ENCODE results near the gene ARAP3.

Gene ARAP3

DNA sequence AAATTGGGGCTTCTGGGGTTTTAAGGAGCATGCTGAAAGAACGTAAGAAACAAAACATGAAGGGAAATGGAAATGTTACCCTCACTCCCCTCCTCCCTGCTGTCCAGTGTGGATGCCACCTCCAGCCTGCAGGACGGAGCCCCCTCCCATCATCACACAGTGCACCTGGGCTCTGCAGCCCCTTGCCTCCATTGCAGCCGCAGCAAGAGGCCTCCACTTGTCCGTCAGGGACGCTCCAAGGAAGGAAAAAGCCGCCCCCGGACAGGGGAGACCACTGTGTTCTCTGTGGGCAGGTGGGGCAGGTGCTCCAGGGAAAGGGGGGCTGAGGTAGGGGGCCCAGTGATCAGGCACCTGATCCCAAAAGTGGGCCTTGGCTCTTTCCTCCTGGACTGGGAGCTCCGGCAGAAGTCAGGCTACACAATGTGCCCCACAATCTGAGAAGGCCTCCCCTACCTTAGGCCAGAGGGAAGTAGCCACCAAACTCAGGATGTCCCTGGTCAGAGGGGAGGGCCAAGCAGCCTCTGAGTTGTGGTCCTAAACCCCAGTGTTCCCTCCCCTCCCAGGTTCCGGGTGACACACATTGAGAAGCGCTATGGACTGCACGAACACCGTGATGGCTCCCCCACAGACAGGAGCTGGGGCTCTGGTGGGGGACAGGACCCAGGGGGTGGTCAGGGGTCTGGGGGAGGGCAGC lies 42.5 kb downstream of the ARAP3 start:
- DNase-seq: no peak

DNA sequence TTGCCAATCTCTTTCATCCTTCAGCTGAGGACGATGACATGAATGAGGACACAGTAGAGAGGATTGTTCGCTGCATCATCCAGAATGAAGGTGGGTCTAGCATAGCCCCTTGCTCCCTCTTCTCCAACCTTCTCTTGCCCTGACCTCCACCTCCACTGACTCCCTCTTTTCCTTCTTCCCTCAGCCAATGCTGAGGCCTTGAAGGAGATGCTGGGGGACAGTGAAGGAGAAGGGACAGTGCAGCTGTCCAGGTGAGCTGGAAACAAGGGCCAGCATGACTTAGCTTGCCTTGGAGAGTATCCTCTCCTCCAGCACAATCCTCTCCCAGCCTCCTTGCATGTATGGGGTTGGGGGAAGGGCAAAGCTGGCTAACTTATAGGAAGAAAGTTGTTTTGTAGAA lies 43.3 kb downstream of the ARAP3 start:
- DNase-seq: no peak

DNA sequence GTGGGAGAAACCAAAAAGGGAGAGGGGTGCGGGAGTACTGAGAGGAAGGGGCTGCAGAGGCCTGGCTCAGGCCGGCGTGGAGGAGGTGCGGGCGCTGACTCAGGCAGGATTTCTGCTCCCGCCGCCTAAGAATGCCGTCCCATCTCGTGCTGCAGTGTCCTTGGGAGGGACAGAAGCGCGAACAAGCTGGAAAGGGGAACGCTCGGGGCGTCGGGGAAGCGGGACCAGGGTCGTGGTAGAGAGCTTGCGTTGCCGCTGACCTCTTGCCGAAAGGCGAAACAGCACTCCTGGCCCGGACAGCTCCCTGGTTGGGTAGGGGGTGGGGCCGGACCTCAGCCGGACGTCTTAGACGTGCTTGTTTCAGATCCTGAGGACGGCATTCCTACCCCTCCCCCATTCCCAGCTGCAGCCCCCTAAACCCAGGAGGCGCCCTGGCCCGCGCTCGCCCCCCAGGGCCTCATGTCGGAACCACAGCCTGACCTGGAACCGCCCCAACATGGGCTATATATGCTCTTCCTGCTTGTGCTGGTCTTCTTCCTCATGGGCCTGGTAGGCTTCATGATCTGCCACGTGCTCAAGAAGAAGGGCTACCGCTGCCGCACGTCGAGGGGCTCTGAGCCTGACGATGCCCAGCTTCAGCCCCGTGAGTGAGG lies 44.1 kb downstream of the ARAP3 start:
- peak in 1 of 2 experiments; percentile 36 for DNase-seq

DNA sequence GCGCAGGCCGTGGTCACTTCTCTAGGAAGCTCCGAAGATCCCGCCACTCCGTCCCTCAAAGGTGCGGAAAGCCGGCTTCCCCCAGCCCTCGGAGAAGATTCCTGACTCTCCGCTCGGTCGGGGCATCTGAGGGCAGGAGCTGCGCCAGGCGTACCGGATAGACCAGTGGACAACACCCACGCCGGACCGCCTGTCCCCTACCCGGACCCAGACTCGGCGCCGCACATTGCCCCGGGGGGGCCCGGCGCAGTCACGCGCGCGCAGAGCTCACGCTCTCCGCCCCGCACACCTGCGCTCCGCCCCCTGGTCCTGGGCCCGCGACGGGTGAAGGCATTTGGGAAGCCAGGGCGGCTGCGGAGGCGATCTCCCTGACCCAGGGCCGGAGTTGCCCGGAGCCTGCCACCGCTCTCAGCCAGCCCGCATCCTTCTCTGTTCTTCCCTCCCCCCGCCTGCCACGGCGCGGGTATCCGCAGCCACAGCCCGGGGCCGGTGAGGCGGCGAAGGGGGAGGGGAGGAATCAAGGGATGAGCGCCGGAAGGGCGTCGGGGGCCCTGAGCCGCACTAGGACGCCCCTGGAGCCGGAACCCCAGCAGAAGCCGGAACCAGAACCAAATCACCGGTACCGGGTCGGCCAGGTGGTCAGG lies 44.8 kb downstream of the ARAP3 start:
- no peak for DNase-seq

DNA sequence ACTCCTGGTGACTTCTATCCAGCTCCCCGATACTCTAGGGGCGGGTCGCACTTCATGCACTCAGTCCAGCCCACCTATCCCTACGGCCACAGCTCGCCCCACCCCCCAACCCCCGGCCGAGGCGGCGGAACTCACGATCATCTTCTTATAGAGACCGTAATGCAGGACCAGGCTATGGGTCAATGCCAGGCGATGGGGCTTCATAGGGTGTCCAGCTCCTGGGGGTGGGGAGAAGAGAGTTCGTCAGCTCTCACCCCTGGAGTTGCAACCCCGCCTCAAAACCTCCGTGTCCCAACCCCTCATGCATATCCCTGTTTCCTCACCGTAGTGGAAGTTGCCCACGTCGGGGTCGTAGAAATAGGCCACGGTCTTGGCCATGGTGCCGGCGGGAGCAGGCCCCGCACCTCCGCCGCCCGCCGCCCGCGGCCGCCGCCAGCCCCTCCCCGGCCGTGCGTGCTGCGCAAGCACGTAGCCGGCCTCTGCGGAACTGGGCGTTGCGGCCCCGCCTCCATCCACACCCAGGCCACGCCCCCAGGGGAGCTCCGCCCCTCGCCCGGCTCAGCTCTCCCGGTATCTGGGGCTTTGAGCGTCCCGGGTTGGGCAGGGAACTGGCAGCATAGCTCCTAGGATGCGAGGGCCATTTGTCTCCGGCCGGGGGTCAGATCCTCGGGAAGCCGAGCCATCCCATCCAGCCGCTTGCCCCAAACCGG lies 45.5 kb downstream of the ARAP3 start, which contains the start of the genes HDAC3 and RELL2:
Gene HDAC3, minus strand, starts transcription at position 437 of the 710 bp plus-strand sequence. Its CDS starts 59 bp downstream, at position 378.
Gene RELL2, plus strand, starts transcription at position 585 of the 710 bp plus-strand sequence. CDS start 1,229 bp downstream, outside the sequence.
- DNase-seq: peak; percentile 58 to 88

DNA sequence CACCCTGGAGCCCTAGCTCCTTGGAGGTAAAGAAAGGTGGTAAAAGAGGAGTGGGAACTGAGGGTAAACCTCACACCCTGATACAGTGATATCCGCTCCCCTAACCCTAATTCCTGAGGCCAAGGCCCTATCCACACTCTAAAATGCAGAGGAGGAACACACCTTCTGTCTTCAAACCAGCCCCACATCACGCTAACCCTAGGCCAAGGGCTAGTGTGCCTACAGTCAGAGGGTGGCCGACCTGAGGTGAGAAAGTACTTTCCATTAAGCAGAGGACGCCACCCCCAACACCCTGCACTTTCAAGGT lies 46.0 kb downstream of the ARAP3 start:
- no peak for DNase-seq

DNA sequence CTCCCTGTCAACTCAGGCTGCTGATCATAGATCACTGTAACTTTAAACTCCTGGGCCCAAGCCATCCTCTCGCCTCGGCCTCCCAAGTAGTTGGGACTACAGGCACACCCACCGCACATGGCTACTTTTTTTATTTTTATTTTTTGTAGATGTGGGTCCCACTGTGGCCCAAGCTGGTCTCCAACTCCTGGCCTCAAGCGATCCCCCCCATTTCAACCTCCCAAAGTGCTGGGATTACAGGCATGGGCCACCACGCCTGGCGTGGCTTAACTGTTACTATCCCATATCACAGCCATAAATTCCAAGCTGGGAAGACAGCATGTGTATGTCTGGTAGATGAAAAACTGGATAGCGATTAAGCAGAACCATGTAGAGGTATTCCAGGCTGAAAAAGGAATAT lies 46.4 kb downstream of the ARAP3 start:
- DNase-seq: no peak

DNA sequence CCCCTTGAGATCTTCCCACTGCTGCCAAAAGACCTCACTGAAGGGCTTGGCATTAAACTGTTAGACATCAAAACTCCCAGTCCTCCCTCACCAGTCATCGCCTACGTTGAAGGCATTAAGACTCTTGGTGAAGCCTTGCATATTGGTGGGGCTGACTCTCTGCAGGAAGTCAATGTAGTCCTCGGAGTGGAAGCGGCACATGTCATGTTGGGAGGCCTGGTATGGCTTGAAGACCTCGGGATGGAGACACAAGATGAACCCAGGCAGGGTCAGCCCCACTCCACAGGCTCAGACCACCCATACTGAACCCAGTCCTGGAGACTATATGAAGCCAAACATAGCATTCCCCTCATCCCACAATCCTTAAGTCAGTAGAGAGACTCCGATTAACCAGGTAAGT lies 47.3 kb downstream of the ARAP3 start:
- no peak for DNase-seq

DNA sequence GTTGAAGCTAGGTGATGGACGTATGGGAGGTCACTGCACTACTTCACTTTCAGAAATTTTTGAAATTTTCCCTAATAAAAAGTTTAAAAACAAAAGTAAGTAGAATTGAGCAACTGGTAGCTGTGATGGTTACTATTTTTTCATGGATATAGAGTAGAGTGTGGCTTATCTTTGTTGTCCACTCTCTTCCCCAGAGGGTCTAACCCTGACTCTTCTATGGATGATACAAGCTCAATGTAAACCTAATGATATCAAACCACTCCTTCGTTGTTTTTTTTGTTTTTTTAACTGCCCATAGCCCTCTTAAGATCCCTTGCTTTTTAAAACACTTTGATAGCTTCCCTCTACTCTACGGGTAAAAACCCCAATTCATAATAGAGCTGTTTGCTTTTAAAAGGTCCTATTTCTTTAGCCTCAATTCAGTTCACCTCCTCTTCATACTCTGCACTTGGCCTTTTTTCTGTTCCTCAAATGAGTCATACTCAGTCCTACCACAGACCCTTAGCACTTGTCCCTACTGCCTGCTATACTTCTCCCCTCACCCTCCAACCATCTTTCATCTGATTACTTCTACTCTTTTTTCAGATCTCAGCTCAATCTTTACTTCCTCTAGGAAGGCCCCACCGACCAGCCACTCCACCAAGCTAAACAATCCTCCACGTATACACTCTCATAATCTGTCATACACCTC lies 48.0 kb downstream of the ARAP3 start:
- DNase-seq: no peak

DNA sequence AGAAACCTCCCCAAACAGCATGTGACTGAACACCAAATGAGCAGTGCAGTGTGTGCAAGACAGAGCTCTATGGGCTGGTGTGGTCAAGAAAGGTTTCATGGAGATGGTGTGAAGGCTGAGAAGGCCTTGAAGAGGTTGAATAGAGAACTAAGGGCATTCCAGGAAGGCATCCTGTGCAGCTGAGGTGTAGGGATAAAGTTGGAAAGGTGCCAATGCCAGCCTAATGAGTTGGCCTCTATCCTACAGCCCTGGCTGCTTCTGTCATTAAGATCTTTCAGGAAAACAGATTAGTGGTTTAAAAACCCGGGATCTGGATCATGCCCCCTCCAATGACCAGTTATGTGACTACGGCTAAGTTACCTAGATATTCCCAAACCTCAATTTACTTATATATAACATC lies 49.4 kb downstream of the ARAP3 start:
- no peak for DNase-seq

DNA sequence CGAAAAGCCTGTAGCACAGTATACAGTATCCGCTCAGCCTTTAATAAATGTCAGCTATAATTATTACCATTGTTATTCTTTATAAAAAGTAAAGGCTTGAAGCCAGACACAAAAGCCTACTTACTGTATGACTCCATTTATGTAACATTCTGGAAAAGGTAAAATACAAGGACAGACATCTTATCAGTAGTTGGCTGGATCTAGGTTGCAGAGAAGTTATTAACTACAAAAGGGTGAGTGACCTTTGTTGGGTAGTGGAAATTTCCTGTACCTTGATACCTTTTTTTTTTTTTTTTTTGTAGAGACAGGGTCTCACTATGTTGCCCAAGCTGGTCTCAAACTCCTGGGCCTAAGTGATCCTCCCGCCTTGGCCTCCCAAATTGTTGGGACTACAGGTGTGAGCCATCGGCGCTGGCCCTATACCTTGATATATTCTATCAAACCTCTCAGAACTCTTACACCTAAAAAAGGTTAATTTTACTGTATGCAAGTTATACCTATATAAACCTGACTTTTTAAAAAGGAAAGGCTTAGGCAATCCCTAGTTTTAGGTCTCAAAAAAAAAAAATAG lies 51.4 kb downstream of the ARAP3 start:
- no peak for DNase-seq

DNA sequence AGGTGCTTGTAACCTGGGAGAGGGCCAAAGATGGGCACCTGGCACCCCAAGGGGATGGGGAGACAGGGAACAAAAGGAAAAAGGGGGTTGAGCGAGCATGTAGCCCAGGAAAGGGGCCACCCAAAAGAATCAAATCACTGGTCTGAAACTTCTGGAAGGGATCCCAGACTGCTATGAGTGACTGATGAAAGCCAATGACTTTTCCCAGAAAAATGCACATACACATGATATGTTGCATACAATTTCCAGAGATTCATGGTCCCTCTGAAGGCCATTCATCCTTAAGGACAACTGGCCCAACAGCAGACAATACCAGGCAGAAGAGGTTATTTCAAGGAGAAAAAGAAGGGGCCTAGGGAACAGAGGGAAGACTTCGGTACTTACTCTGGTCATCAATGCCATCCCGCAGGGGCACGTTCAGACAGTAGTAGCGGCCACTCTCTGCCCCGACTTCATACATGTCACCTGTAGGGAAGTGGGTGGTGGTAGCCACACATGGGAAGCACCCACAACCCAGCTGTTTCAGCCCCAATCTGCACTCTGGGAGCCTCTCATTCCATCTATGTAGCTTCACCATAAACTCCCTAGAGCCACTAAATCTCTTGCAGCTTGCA lies 53.7 kb downstream of the ARAP3 start:
- no peak for DNase-seq

DNA sequence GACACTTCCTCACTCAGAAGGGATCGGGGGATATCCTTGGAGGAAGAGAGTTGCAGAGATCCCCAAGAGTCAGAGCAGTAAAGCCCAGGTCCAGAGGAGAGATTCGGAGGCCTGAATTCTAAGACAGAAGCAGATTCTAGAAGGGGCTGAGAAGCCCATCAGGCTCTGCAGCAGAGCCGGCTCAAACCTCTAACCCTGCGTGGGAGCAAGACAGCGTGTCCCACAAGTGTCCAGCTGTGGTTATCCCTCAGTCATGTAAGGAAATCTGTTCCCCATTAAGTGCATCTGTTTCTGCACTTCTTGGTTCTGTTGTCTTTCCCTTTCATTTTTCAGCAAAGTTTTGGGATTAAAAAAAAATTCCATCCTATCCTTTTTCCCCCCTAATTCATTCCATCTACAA lies 58.4 kb downstream of the ARAP3 start:
- no peak for DNase-seq

DNA sequence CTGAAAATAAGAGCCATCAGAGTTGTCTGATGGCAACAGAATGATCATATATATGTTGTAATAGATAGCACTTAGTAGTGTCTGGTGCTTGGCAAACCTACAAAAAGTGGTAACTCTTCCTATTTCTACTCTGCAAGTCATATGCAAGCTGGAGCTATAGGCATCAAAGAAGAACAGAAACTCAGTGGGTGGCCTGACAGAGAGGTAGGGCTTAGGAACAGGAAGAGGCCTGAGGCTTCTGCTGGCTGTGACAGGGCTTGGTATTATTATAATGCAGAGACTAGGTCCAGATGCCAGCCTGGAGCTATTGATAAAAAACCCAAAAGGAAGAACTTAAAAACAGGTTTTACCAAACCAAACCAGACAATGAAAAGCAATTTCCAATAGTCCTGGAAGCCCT lies 58.8 kb downstream of the ARAP3 start:
- DNase-seq: no peak

DNA sequence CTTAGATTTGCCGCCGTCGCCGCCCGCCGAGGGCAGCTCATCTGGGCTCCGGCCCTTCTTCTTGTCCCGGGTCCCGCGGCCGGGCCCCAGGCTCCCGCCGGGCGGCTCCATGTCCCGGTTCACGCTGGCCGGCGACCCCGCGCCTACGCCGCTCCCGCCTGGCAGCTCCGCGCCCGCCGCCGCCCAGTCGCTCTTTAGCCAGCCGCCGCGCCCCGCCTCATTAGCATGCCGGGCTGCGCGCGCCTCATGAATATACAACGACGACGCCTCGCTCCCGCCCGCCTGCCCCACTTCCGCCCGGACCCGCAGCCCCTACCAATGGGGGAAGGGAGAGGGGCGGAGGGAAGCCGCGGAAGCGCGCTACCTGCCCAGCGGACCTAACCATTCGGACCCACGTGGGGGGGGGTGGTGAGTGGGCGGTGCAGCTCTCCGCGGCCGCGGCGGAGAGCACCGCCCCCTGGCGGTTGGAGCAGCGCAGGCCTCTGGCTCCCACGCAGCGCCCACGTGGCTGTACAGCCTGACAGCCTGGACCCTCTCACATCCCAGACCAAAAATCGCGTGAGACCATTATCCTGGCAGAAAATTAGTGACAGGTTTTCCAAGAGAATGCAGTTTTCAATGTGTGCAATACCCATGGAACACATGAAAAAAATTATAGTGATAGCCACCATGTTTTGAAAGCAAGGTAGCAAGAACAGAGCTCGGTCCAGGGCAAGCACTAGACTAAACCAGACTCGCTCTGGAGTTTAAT lies 63.1 kb downstream of the ARAP3 start, which contains the start of gene DIAPH1:
Gene DIAPH1, minus strand, starts transcription at position 197 of the 751 bp plus-strand sequence. Its CDS starts 86 bp downstream, at position 111.
- peak; percentile 93 to 97 for DNase-seq

DNA sequence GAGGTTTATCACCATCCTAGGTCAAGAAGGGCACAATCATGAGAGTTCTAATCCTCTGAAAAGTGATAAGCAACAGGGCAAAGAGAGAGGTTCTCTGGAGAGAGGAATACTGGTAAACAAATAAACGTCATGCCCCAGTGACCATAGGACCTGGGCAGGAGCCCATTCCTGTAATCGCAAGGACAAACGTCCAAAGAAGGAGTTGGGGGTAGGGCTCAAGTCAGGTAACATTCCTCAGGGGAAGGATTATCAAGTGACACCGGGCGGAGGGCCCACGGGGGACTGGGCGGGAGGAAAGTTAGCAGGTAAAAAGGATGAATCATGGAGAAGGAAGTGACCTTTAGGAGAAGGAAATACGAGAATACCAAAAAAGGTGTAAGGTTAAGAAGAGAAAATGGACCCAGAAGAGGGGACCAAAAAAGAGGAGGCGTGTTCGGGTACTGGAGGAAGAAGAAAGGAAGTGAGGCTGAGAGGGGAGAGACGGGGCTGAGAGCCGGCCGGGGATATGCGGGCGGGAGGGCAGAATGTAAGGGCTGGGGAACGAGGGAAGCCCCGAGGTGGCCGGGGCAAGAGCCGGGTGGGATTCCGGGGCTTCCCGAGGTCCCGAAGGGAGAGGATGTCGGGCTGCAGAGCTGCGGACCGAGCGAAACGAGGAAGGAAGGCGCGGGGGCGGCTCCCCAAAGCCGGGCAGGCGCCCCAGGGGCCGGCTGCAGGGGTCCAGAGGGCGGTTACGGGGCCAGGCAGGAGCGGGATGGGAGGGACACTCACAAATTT lies 63.8 kb downstream of the ARAP3 start:
- peak; percentile 34 to 70 for DNase-seq

DNA sequence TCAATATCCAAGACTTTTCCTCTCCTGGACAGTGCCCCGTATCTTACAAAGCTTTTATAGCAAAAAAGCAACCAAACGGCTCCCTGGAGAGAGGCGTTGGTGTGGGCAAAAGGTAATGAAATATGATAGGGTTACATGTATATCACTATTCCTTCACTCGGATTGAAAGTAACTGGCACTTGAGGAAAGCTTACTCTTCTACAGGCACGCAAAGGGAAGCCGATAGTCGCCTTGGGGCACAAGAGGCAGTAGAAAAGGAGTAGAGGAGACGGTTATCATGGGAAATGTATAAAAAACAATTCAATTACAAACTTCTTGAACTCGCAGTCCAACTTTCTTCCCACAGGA lies 64.4 kb downstream of the ARAP3 start:
- DNase-seq: no peak

DNA sequence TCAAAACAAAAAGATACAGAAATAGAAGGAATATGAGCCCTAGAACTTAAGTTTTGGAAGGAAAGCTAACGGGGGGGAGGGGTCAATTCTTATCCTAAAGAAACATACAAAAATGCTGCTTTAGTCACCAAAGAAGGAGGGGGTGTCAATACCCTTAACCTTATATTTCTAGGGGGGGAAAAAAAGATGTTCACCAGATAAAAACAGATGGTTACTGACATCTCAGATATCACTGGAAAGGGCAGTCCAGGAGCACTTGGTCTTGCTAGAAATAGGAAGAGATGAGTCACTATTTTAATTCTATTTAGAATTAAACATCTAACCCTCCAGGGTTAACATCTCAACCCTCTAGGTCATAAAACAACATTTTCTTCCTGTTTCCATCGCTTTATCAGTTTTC lies 64.9 kb downstream of the ARAP3 start:
- no peak for DNase-seq

DNA sequence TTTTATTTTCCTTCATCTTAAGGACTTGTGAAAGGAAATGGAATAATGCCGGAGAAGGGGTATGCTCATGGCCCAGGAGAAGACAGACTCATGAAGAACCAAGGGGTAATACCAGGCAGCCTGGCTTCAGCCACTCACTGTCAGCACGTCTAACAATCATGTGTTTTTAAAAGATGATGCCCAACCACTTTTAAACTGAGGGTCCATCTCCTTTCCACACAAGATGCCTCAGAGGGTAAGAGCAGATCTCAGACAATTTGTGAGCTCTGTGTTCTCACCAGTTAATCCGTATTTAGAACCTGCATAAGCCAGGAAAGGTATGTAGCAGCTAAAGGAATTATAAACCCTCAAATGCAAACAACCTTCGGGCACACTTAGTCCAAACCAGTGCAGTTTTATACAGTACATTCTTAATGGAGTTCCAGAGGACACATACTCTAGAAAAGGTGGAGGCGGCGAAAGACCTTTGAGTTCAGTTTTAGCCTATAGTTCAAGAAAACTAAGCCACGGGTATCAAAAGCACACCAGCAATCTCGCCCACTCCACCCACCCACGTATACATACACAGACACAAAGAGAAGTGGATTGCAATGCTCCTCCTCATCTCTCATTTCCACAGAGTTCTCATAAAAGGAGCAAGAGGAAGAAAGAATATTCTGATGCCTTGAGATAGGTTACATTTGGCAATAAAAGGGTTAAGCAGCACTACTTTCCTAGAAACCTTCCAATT lies 65.9 kb downstream of the ARAP3 start:
- no peak for DNase-seq

DNA sequence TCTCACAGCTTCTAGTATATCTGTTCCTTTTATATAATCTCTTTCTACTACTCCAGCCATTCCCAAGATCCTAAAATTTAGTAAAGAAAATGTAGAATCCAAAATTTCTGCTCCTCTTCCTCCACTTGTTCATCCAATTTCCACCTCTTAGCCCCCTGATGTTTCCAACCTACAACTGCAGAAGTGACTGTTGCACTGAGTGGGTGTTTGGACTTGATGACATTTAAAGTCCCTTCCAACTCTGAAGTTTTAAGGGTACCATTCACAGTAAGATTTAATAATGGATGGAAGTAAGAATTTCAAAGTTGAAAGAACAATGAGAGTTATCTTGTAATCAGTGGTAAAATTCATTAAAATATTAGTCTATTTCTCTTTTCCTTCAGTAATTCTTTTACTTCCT lies 68.7 kb downstream of the ARAP3 start:
- DNase-seq: no peak

Measured in SW 1271 (cell line).